ENCODE data around the gene CRB1.

The CRB1 gene

DNA sequence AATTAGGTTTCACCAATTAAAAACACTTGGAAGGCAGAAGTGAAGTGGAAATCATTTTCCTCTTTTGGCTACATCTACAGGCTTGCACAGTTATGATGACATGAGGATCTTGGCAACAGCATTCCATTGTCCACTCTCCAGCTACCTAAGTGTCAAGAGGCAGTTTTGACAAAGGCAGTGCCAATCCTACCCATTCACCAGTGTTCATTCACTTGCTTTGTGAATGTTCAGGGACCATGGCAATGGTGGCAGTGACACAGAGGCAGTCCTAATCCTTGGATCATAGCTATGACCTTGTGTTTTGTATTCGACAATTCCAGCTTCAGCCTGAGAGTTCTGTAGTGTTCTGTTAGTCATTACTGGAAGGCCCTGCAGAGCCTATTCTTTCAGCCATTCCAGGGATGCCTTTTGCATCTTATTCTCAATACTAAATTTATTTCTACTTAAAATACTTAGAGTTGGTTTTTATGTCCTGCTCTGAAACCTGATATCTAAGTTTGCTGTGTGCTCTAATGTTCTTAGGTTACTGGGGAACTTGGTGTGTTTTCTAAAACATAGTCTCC lies 36.7 kb downstream of the CRB1 start:
- DNase-seq, result no peak

DNA sequence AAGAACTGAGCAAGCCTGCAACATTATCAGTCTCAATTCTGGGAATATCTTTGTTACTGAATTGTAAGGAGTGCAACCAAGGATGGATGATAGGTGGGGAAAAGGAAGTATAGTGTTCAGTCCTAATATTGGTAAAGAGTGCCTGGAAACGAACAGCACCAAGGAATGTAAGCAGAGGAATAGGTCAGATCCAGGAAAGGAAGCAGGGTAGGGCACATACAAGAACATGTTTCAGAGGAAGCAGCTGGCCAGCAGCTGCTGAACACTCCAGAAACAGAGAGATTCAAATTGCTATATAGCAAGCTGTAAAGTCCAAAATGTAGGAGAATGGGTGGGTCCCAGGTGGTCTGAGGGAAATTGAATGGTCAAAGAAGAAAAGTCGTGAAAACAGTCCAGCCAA lies 37.9 kb downstream of the CRB1 start:
- peak in 1 of 2 experiments; percentile 2 for DNase-seq

DNA sequence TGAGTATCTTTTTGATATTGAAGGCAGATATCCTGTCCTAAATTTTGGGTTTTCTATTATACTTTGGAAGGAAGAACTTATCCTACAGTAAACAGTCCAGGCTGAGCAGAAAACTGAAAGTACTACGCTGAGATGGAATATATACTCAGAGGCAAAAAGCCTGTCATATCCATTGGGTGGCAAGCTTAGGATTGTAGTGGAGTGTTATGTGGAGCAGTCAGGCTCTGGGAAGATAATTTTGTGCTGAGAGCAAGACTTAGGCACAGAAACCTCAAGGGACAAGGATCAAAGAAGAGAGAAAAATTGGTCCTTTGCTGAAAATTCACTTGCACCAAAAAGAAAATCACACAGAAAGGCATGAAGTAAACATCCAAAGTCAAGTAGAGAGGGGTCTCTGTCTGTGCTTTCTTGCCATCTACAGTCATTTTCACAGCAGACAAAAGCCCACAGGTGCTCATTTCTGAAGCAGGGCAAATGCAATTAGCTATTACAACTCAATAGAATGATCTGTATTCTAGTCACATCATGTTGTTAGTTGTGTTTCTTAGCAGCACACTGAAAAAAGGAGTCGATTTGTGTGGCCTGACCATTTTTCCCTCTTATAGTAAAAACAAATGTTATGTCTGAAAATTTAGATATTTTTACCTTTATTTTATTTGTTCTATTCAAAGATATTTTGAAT lies 38.5 kb downstream of the CRB1 start:
- DNase-seq, result no peak

DNA sequence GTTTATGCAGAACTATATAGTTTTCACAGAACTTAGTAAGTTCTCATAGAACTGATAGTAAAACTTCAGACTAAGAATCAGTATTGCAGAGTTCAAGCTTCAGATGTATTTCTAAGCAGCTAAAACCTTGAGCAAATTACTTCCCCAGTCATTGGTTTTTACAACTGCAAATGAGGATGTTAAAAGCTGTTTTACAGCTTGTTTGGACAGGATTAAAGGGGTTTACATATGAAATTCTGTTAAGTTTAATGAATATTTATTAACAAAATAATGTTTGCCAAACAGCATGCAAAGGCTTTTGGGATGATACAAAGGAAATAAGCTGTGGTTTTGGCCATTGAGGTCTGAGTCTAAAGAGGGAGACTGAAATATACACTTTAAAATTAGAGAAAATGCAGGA lies 39.1 kb downstream of the CRB1 start:
- DNase-seq, result peak in 1 of 2 experiments; percentile 6

DNA sequence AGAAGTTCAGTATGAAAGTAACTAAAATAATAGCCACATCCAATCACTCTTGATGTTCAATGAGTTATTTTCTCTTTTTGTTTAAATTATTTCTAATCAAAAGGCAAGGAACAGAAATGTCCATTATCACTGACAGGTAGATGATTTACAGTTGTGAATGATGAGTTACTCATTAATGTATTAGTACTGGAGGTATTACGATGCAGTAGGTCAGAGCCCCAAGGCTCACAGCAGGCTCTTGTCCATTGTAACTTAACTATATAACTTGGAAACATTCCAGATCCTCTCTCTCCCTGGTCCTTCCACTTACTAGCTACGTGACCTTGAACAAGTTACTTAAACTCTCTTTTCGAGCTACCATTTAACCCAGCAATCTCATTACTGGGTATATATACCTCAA lies 39.5 kb downstream of the CRB1 start:
- peak in 1 of 2 experiments; percentile 5 for DNase-seq

DNA sequence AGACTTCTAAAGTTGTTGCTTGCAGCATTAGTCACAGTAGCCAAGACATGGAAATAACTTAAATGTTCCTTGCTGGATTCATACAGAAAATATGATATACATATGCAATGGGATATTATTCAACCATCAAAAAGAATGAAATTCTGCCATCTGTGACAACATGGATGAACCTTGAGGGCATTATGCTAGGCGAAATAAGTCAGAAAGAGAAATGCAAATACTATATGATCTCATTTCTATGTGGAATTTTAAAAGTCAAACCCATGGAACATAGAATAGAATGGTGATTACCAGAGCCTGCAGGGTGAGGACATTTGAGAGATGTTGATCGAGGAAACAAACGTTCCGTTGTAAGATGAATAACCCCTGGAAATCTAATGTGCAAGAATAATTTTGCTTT lies 43.0 kb downstream of the CRB1 start:
- DNase-seq, result no peak

DNA sequence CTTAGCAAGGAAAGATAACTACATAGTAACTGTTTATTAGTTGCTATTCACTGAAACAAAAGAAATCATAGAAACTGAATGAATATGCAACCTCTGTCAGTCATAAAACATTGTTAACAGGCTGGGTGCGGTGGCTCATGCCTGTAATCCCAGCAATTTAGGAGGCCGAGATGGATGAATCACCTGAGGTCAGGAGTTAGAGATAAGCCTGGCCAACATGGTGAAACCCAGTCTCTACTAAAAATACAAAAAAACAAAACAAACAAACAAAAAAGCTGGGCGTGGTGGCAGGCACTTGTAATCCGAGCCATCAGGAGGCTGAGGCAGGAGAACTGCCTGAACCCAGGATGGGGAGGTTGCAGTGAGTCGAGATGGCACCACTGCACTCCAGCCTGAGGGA lies 44.1 kb downstream of the CRB1 start:
- no peak for DNase-seq

DNA sequence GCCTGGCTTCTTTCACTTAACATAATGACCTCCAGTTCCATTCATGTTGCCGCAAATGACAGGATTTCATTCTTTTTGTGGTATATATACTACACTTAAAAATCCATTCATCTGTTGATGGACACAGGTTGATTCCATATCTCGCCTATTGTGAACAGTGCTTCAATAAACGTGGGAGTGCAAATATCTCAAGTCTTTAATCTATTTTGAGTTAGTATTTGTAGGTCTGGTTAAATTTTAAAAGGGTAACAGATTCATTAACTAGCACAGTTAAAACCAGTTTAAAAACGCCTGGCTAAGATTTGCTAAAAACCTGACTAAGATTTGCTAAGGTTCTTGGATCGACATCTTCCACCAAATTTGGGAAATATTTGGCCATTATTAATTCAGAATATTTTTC lies 45.7 kb downstream of the CRB1 start:
- no peak for DNase-seq

DNA sequence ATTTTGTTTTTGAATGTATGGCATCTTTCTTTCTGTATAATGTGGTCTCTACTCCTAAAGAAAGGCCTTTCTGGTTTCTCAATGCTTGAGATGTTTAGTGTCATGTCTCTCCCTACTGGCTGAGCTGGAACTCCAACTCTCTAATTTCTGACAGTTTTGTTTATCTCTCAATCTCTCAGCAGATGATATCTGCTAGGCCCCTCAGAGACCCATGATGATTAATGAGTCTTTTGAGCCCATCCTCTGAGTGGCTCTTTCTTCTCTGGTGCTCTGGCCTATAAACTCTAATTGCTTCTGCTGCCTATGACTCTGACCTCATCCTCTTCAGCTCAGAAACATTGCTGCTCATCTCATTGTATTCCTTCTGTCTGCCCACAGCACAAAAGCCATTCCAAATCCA lies 46.6 kb downstream of the CRB1 start:
- DNase-seq, result peak in 1 of 2 experiments; percentile 18

DNA sequence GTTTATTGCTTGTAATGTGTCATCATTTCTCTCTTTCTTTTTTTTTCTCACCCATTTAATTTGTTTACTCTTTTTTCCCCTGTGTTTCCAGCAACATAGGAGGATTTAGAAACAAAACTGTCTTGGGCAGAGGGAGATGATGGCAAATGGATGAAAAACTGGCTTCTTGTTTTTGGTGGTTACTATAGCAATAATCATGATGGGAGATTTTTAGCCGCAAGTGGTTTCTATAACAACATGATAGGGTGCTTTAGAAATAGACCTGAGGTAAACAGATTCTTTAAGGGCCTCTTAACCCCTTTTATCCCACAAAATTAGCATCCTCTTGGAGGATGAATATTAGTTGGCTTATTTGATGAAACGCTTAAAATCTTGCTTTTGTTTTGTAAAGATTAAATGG lies 51.6 kb downstream of the CRB1 start:
- no peak for DNase-seq

DNA sequence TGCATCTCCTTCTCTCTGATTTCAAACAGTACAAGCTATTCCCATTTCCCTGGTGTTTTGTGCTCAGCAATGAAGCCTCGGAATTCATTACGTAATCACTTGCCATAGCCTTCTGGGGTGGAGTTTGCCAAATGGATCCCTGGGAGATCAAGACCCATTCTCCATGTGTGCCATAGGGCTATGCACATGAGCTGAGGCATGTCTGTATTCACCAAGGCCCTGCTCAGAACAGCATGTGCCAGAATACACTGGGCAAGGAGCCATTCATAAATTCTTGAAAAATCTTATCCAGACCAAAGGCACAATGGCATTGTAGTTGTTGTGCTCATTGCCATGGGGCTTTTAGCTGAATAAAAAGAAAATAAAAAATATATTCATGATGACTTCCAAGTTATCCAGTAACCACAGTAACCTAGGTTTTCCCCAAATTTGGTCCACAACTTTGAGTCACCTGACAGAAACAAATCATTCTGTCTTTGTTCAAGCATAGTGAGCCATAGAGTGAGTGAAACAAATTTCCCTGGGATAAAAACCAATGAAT lies 53.0 kb downstream of the CRB1 start:
- DNase-seq, result no peak

DNA sequence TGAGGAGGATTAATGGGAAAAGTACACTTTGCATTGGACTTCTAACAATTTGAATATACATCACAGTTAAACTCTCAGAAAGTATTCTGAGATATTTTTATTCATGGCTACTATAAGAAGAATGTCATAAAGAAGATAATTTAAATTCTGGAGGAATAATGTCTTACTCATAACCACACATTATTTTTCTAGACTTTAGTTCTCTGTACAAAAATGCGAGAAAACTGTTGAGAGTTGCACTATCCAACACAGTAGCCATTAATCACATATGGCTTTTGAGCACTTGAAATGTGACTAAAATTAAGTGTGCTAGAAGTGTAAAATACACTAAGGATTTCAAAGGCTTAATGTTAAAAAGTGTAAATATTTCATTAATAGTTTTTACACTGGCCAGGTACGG lies 53.8 kb downstream of the CRB1 start:
- no peak for DNase-seq

DNA sequence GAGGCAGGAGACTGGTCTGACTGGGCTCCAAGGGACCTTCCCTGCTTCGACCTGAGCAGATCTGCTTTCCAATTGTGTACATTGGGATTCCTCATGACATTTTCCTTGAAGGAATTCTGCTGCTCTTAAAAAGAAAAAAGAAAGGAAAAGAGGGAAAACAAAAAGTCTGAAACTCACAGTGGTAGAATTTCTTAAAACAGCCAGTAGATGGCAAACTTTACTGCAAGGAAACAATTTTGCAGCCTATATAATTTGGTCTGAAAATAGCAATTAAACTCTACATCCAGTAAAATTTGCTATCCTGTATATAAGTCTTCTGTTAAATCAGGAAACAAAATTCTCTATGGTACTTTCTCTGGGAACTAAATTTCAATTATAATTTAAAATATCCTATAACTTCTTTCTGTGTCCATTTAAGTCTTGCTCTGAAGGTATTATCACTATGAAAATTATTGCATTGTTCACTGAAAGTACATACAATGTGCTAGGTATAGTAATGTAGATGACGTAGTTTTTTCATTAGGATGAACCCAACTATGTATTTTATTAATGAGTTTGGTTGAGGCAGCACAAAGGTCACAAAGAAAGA lies 59.8 kb downstream of the CRB1 start:
- DNase-seq, result no peak

DNA sequence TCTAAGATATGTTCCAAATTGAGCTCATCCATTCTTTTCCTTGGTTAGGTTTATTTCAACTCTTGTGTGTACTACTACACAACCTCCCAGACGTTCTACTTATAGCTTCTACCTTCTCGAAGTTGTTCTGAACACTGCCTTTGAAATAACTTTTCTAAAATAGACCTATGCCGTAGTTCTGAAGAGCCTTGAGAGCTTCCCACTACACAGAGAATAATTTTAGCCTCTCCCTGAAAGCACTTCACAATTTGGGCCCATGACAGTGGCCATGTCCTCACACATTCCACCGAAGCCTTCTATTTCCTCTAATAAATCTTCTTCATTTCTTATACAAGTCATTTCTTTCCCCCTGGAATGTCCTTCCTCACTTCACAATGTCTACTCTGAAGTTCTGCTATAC lies 62.2 kb downstream of the CRB1 start:
- no peak for DNase-seq

DNA sequence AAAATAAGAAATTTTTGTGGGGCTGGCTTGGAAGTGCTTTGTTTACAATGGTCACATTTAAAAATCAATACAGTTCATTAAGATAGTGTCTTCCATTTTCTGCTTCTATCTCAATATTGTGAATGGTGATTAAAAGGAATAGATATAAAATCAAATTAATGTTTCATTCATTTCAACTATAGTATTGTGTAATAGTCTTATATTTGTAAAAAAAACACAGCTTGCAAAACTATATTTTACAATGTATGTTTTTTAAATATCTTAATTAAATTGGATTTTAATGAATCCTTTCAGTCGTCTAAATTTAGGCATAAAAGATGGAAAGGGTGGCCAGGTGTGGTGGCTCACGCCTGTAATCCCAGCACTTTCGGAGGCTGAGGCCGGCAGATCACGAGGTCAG lies 63.5 kb downstream of the CRB1 start:
- DNase-seq, result no peak

DNA sequence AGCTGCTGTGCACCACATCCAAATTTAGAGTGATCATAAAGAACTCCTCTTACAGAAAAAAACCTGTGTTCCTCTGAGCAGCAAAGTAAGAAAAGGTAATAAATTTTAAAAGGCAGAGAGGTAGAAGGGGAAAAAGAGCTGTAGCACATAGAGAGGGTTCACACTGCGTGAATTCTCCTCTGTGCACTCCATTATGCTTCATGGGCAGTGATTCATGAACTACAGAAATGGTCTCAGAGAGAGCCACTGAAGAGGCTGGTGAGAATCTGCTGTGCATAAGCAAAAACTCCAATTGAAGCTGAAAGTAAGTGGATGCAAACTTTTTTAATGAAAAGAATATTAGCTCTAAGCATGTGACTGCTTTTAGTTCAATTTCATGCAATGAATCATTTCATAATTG lies 65.0 kb downstream of the CRB1 start:
- DNase-seq, result no peak

DNA sequence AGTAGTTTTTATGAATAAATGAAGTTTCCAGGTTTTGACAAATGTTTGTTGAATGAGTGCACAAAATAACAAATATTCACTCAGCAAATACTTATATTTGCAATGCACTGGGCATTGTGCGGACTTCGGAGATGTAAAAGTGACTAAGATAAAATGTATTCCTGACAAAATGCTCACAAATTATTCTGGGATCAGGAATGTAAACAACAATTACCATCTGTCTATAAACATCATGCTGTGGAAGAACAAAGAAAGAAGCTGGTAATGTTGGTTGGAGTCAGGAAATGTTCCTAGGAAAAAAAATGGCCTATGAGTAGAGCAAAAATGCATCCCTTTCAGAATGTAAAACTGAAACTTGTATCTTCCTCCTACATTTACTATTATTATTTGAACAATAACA lies 68.5 kb downstream of the CRB1 start:
- no peak for DNase-seq

DNA sequence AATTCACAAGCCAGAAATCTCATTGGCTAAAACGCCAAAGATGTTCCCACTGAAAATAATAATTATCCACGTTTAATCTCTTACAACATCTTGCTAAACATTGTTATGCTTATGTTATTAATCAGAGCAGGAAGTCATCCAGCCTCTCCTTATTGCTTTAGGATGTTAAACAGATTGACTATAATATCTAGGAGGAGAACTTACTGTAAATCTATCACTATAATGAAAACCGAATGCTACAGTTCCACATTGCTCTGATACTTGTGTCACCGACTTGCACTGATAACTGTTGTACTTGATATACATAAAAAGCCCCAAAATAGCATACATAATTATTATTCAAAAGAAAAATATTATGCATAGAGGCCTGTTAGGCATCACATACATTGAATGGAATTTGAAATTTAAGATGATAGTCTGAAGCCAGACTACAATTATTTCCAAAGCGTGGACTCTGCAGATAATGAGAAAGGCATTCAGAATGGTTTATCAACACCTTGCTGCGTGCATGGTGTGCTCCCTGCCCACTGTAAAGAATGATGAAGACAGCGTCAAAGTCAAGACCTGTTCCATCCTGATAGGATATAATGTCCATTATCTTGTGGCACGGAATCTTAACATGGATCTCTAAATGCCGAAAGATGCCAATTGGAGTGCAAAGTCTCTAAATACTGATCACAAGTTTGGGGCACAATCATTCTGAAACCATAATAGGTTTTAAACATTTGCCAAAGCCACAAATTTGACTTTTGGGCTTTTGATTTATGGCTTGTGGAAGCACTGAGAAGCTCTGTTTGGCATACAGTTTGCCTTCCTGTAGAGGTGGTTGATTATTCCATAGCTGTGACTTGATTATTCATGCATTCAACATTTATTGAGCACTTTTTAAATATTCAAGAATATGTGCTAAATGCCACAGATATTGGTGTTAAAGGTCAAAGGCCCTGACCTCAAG lies 71.3 kb downstream of the CRB1 start:
- DNase-seq, result no peak

DNA sequence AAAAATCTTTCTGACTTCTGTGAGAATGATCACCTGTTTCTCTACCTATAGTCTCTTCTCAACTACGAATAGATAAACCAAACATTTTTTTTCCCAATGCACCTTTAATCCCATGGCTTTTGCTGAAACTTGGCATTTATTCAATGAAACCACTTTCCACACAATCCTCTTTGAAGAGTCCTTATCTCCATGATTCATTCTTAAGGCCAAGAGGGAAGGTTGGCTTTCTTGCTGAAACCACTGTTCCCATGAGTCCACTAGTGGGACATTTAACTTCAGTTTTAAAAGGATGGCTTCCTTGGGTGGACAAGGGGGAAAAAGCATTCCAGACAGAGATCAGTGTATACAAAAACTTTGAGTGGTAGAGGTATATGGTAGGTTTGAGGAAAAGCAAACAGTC lies 73.6 kb downstream of the CRB1 start:
- DNase-seq, result no peak

DNA sequence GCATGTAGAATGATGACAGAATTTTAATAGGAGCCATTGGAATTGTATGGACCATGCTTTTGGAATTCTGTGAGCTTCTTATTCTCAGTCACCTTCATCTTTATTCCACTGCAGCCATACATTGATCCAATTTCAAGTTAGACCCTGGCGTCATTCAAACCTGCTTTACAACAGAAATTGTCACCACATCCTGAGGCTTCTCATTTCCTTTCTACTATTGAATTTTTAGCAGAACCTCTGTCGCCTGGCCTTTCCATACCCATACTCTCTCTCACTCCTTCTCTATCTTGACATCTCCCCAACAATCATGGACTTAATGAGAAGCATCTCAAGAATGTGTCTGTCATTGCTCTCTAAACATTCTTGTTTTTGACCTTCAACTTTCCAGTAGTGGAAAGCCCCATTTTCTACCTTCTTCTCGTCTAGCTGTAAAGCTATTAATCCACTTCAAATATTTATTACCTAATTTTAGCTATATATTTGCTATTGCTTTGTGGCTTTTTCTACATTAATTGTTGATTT lies 74.1 kb downstream of the CRB1 start:
- no peak for DNase-seq

DNA sequence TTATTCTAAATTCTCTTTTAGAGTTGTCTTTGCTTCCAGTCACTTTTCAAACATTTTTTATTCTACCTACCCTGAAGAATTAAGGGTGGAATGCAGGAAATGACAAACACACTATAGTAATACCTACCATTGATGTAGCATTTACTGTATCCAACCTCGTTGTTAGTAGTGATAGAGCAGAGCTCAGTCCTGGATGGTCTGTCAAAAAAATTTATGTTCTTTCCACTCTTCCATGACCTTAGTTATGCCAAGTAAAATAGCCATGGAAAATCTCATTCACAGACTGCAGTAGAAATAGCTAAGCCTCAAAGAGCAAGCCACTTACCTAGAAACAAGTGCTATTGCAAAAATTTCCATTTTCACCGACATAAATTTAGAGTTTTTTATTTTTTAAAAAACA lies 74.6 kb downstream of the CRB1 start:
- DNase-seq, result no peak

DNA sequence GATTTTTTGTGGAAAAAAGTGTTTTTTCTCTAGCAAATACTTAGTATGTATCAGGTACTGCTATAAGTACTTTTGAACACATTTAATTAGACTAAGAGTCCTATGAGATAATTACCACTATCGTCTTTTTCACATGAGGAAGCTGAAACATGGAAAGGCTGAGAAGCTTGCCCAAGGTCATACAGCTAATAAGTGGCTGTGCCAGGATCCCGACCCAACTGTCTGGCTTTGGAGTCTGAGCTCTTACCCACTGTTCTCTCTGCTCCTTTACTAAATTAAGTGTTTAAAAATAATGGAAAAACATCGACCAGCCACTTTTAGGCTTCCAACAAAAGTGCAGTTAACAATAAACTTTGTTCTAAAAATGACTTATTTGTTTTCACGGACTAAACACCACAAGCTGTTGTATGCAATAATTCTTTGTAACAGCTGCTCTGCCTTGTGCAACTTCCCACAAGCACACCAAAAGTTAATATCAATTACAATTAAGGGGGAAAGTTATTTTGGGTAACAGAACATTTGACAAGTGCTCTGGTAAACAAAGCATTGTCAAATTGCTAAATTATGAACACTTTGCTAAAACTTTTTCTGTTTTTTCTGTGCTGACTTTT lies 75.7 kb downstream of the CRB1 start:
- no peak for DNase-seq
